RWPE2 (cell line): ENCODE measurements around the gene RPS15.

Source experiments
- ATAC-seq: fragments of 200-7000 bp; cut with Tn5 transposase; 3 replicates; pipeline ENCODE4 v1.9.1; 2021; ENCODE audit warnings: low read depth
- DNase-seq: peaks from one replicate; pipeline ENCODE4 v3.0.0-alpha.2; 2020; ENCODE audit warnings: low spot score
- H3K27ac ChIP-seq: fragments of 450-650 bp; 2 replicates; pipeline ENCODE4 v1.5.1; 2017; ENCODE audit warnings: mild to moderate bottlenecking; ENCODE audit not compliant: poor library complexity, severe bottlenecking
- H3K27me3 ChIP-seq: fragments of 250-450 bp; sonication (Bioruptor Pico); 2 replicates; pipeline ENCODE4 v1.5.1; 2021; ENCODE audit warnings: mild to moderate bottlenecking, moderate library complexity; ENCODE audit not compliant: insufficient read depth, poor library complexity, severe bottlenecking
- H3K36me3 ChIP-seq: fragments of 250-450 bp; sonication (Bioruptor Pico); 2 replicates; pipeline ENCODE4 v1.5.1; 2020; ENCODE audit warnings: low read depth, mild to moderate bottlenecking, moderate library complexity
- H3K4me1 ChIP-seq: fragments of 250-450 bp; sonication (Bioruptor Pico); 2 replicates; pipeline ENCODE4 v1.5.1; 2021; ENCODE audit warnings: mild to moderate bottlenecking, moderate library complexity; ENCODE audit not compliant: insufficient read depth, poor library complexity, severe bottlenecking
- H3K4me3 ChIP-seq: fragments of 250-450 bp; sonication (Bioruptor Pico); 2 replicates; pipeline ENCODE4 v1.5.1; 2021; ENCODE audit warnings: mild to moderate bottlenecking, moderate library complexity; ENCODE audit not compliant: severe bottlenecking
- H3K9me3 ChIP-seq: fragments of 250-450 bp; sonication (Bioruptor Pico); 2 replicates; pipeline ENCODE4 v1.5.1; 2021; ENCODE audit warnings: mild to moderate bottlenecking, moderate library complexity; ENCODE audit not compliant: severe bottlenecking
- TF ChIP-seq, protein P1 (sequence below): fragments of 450-650 bp; IDR thresholded peaks from one replicate; pipeline ENCODE4 v1.5.1; 2017; ENCODE audit warnings: mild to moderate bottlenecking, moderate library complexity; ENCODE audit not compliant: poor library complexity, severe bottlenecking

The RPS15 gene

DNA sequence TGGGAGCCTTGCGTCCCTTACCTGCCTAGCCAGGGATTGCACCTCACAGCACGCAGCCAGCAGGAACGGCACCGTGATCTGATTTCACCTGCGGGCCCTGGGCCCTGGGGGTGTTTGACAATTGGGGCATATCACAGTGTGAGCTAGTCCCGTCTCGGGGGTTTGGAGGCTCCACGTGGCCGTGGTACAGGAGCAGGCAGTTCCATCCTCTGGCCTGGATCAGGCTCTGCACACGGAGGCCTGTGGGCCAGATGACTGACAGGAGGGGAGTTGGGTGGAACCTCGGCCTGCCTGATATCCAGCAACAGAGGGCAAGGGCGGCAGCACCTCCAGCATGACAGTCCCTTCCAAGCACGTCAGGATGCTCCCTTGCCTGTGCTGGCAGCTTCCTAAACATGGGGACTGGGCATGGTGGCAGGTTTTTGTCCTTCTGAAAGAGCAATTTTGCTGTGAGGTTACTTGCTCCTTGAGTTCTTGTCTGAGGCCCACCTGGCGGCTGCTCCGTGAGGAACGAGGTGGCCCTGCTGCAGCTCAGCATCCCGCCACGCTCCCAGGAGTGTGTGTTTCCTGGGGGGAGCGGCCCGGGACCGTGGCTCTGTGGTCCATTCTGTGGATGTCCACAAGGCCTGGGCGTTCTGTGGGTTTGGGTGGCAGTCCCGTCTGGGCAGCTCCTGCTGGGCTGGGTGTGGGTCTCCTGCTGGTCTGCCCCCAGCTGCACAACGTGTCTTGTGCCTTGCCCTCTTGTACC, 6.3 kb upstream of the RPS15 start:
- H3K4me1 ChIP-seq = no peaks in the 10 kb centered on the region
- no peak overlapping the region for H3K4me3 ChIP-seq
- H3K27me3 ChIP-seq = no peaks in the 10 kb centered on the region
- peaks cover 77% of the 10 kb centered on the region for H3K36me3 ChIP-seq
- no peak for ATAC-seq
- TF ChIP-seq, protein P1, sequence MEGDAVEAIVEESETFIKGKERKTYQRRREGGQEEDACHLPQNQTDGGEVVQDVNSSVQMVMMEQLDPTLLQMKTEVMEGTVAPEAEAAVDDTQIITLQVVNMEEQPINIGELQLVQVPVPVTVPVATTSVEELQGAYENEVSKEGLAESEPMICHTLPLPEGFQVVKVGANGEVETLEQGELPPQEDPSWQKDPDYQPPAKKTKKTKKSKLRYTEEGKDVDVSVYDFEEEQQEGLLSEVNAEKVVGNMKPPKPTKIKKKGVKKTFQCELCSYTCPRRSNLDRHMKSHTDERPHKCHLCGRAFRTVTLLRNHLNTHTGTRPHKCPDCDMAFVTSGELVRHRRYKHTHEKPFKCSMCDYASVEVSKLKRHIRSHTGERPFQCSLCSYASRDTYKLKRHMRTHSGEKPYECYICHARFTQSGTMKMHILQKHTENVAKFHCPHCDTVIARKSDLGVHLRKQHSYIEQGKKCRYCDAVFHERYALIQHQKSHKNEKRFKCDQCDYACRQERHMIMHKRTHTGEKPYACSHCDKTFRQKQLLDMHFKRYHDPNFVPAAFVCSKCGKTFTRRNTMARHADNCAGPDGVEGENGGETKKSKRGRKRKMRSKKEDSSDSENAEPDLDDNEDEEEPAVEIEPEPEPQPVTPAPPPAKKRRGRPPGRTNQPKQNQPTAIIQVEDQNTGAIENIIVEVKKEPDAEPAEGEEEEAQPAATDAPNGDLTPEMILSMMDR = no peak
- no peaks in the 10 kb centered on the region for H3K9me3 ChIP-seq
- H3K27ac ChIP-seq = no peak overlapping the region
- no peak for DNase-seq

DNA sequence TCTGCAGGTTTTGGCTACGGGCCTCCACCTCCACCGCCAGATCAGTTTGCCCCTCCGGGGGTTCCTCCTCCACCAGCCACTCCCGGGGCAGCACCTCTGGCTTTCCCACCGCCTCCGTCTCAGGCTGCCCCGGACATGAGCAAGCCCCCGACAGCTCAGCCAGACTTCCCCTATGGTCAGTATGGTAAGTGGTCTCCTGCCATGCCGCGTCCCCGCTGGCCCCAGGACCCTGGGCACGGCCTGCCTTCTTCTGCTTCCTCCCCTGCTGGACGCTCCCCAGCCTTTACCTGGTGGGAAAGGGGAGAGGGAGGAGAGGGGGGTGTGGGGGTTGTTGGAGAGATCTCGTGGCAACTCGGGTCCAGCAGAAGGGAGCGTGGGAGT, 5.7 kb upstream of the RPS15 start:
- peaks cover 72% of the 10 kb centered on the region for H3K36me3 ChIP-seq
- no peaks in the 10 kb centered on the region for H3K4me1 ChIP-seq

DNA sequence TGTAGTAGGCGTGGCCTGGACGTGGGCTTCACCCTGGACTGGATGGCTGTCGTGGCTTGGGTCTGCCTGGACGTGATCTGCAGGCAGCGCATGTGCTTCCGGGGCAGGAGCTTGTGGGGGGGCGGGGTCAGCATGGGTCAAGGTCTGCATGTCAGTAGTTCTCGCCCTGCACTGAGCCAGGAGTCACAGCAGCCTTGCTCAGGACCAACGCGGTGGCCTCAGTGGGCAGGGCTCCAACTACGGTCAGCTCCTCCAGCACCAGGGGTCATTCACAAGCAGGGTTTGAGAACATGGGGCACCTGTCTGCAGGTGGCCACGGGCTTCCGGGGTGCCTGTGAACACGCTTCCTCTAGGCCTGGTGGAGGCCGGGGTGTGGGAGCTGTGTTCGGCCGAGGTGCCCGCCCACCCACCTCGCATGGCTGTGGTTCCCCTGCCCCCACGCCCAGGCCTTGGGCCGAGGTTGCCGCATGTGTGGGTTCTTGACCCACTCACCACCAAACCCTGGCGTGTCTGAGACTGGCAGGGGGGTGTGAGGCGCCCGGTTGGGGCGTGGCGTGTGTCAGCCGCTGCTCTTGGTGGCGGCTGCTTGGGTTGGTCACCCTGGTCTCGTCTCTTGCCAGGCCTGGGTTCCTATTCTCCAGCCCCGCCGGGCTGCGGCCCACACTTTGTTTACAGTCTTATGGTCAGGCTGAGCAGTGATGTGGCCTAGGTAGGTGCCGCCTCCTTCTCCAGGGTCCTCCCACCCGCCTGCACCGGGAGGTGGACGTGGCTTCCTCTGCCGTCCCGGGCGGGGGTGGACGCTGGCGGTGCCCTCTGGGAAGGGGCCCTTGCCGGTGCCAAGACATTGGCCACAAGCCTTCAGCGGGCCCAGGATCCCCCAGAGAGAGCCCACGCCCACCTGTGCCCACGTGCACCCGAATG, 4.8 kb upstream of the RPS15 start:
- no peak overlapping the region for H3K27ac ChIP-seq
- no peaks in the 10 kb centered on the region for H3K27me3 ChIP-seq
- H3K9me3 ChIP-seq = no peaks in the 10 kb centered on the region
- ATAC-seq = no peak
- TF ChIP-seq, protein P1 = no peak
- no peak for DNase-seq
- H3K36me3 ChIP-seq = peaks cover 63% of the 10 kb centered on the region
- H3K4me3 ChIP-seq = no peak overlapping the region
- H3K4me1 ChIP-seq = no peaks in the 10 kb centered on the region

More for the DNA sequence above, 5.7 kb upstream of the RPS15 start:
- no peaks in the 10 kb centered on the region for H3K9me3 ChIP-seq
- H3K27ac ChIP-seq = no peak overlapping the region
- ATAC-seq (no peak), DNase-seq (no peak)
- H3K4me3 ChIP-seq = no peak overlapping the region
- TF ChIP-seq, protein P1 = no peak
- H3K27me3 ChIP-seq = no peaks in the 10 kb centered on the region

DNA sequence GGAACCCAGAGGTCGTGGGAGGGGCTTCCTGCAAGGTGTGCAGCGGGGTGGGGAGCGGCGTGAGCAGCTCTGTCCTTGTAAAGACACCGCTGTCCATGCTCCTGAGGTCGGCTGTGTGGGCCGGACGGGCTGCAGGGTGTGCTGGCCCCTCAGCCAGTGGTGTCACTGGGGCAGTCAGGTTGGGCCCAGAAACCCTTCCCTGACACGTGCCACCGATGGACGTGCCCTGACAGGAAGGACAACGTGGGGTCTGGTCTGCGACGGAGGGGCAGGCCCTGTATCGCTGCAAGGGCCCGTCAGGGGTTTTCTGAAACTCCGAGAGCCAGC, 4.2 kb upstream of the RPS15 start:
- Histone ChIP-seq H3K27me3 (no peaks in the 10 kb centered on the region), H3K4me1 (no peaks in the 10 kb centered on the region), H3K4me3 (no peak overlapping the region), H3K36me3 (peaks cover 58% of the 10 kb centered on the region), H3K27ac (no peak overlapping the region), H3K9me3 (no peaks in the 10 kb centered on the region)
- DNase-seq = no peak
- no peak for ATAC-seq
- TF ChIP-seq, protein P1 = no peak

DNA sequence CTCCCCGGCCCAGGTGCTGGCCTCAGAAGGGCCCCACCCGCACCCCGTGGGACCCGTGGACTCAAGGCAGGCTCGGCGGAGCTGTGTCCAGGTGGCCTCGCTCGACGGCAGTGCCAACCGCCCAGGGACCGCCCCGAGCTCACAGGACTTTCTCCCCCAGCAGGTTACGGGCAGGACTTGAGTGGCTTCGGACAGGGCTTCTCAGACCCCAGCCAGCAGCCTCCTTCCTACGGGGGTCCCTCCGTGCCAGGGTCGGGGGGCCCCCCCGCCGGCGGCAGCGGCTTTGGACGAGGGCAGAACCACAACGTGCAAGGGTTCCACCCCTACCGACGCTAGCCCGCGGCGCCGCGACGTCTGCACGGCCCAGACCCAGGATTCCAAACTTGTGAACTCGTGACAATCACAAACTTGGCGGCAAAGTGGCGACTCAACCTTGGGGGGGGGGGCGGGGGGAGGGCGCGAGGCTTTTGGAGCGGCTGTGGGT, 3.6 kb upstream of the RPS15 start:
- Histone ChIP-seq H3K27me3 (no peaks in the 10 kb centered on the region), H3K4me1 (peaks cover 1% of the 10 kb centered on the region), H3K36me3 (peaks cover 58% of the 10 kb centered on the region), H3K9me3 (no peaks in the 10 kb centered on the region), H3K27ac (no peak overlapping the region), H3K4me3 (no peak overlapping the region)
- no peak for ATAC-seq
- DNase-seq = no peak
- TF ChIP-seq, protein P1 = no peak
